ENCODE results near the gene BUD13. TPM values are rescaled to one million over a fixed set of nuclear protein-coding genes. Genes with fewer than 3 reads are reported as not detected.

The BUD13 gene
- total and polyA plus RNA-seq, 2 of the 4 experiments (the other 2 are of a cell fraction) = 11.2 to 14.0 TPM

GRCh38 chr11:116710001-116710674 is 62.6 kb downstream of the BUD13 start:
- Histone ChIP-seq H2BK15ac (ENCODE audit: low read depth, low read length) (no peak overlapping the region), H3K9ac (ENCODE audit: low read depth, low read length) (no peak overlapping the region), H4K5ac (ENCODE audit: low read depth, low read length) (no peak overlapping the region), H3K27ac (ENCODE audit: insufficient read depth, low read length) (no peak overlapping the region), H3K56ac (ENCODE audit: extremely low read depth, insufficient read depth, low read length) (no peak overlapping the region), H2BK20ac (ENCODE audit: low read depth, low read length) (no peak overlapping the region), H4K8ac (ENCODE audit: low read depth in 2 of 2, low read length in 2 of 2) (no peak overlapping the region), H4K20me1 (ENCODE audit: insufficient read depth, low read length) (no peaks in the 10 kb centered on the region), H3K4me1 (ENCODE audit: control insufficient read depth, insufficient read depth, low read length) (no peaks in the 10 kb centered on the region), H3K4ac (ENCODE audit: low read depth, low read length) (no peak overlapping the region), H3K9me1 (ENCODE audit: insufficient read depth, low read length) (no peaks in the 10 kb centered on the region), H2BK120ac (ENCODE audit: low read depth, low read length) (no peak overlapping the region), H3K14ac (replicated peaks; ENCODE audit: low read depth, low read length) (no peak overlapping the region), H3K4me2 (ENCODE audit: low read depth, low read length) (no peak overlapping the region), H2AFZ (replicated peaks; ENCODE audit: low read length, poor library complexity) (no peak overlapping the region), H4K91ac (ENCODE audit: insufficient read depth, low read depth, low read length) (no peak overlapping the region), H2AK9ac (replicated peaks; ENCODE audit: low read depth, low read length, poor library complexity) (no peak overlapping the region), H3K23ac (ENCODE audit: low read depth, low read length) (no peak overlapping the region), H2BK5ac (ENCODE audit: low read depth, low read length, poor library complexity, severe bottlenecking) (no peak overlapping the region), H3K36me3 (ENCODE audit: control insufficient read depth, insufficient read depth, low read length) (no peaks in the 10 kb centered on the region), H3K9me3 (ENCODE audit: control insufficient read depth, insufficient read depth, low read length) (no peaks in the 10 kb centered on the region; the same call in 1 of the 2 replicates), H3K79me1 (ENCODE audit: low read depth in 1 of 2, low read length in 2 of 2) (no peaks in the 10 kb centered on the region), H3K18ac (ENCODE audit: low read depth, low read length) (no peak overlapping the region), H3K27me3 (ENCODE audit: control insufficient read depth, insufficient read depth, low read length) (peaks cover 59% of the 10 kb centered on the region), H3K4me3 (ENCODE audit: insufficient read depth, low read depth, low read length) (no peak overlapping the region), H2AK5ac (ENCODE audit: low read depth, low read length) (no peak overlapping the region)
- ChIA-PET CTCF (no interaction called here), POLR2A (ENCODE audit: unreplicated experiment) (no interaction called here)
- dilution Hi-C loops (cut with HindIII; ENCODE audit: low sequenced_read_pairs, unreplicated experiment) (no loop called here), in situ Hi-C loops (cut with MboI; ENCODE audit: low sequenced_read_pairs) (no loop called here), intact Hi-C loops (cut with micrococcal nuclease) (no loop called here)
- ATAC-seq (ENCODE audit: low read depth) (no peak), DNase-seq (no peak)
- no TSS peak for BruUV-seq (replicated peaks)
- TF ChIP-seq MAFK (IDR thresholded peaks at IDR 0.05; ENCODE audit: low read depth, low read length) (no peak), RCOR1 (IDR thresholded peaks at IDR 0.05; ENCODE audit: insufficient replicate concordance, low read length) (no peak), CHD1 (IDR thresholded peaks at IDR 0.05; ENCODE audit: low read depth, low read length) (no peak), RAD21 (IDR thresholded peaks at IDR 0.05; ENCODE audit: low read length) (no peak), BHLHE40 (IDR thresholded peaks at IDR 0.05; ENCODE audit: low read depth, low read length) (no peak), MXI1 (IDR thresholded peaks at IDR 0.05; ENCODE audit: borderline replicate concordance, low read depth, low read length) (no peak), NFE2L2 (IDR thresholded peaks at IDR 0.05; ENCODE audit: low read depth, low read length) (no peak), MAZ (IDR thresholded peaks at IDR 0.05; ENCODE audit: borderline replicate concordance, low read depth, low read length) (no peak), FOS (IDR thresholded peaks at IDR 0.05; ENCODE audit: low read depth, low read length) (no peak), SMC3 (IDR thresholded peaks at IDR 0.05; ENCODE audit: low read depth, low read length) (no peak), RFX5 (IDR thresholded peaks at IDR 0.05; ENCODE audit: low read depth, low read length) (no peak), CEBPB (IDR thresholded peaks at IDR 0.05; ENCODE audit: low read depth, low read length) (no peak), POLR2A (IDR thresholded peaks at IDR 0.05; ENCODE audit: low read depth, low read length) (no peak), ELK1 (IDR thresholded peaks at IDR 0.05; ENCODE audit: borderline replicate concordance, low read depth, low read length) (no peak)
- TF ChIP-seq, protein P1, sequence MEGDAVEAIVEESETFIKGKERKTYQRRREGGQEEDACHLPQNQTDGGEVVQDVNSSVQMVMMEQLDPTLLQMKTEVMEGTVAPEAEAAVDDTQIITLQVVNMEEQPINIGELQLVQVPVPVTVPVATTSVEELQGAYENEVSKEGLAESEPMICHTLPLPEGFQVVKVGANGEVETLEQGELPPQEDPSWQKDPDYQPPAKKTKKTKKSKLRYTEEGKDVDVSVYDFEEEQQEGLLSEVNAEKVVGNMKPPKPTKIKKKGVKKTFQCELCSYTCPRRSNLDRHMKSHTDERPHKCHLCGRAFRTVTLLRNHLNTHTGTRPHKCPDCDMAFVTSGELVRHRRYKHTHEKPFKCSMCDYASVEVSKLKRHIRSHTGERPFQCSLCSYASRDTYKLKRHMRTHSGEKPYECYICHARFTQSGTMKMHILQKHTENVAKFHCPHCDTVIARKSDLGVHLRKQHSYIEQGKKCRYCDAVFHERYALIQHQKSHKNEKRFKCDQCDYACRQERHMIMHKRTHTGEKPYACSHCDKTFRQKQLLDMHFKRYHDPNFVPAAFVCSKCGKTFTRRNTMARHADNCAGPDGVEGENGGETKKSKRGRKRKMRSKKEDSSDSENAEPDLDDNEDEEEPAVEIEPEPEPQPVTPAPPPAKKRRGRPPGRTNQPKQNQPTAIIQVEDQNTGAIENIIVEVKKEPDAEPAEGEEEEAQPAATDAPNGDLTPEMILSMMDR (conservative IDR thresholded peaks at IDR 0.05; ENCODE audit: low read depth, low read length) = no peak
- TF ChIP-seq, protein P2, sequence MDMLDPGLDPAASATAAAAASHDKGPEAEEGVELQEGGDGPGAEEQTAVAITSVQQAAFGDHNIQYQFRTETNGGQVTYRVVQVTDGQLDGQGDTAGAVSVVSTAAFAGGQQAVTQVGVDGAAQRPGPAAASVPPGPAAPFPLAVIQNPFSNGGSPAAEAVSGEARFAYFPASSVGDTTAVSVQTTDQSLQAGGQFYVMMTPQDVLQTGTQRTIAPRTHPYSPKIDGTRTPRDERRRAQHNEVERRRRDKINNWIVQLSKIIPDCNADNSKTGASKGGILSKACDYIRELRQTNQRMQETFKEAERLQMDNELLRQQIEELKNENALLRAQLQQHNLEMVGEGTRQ (IDR thresholded peaks at IDR 0.05; ENCODE audit: low read depth, low read length) = no peak
- WGBS, 2 experiments (ENCODE audit: extremely low coverage in 2 of 2, insufficient read length in 1 of 2) = 13% methylated on average over 5 of the region's 17 CpGs; no CpG with 5 or more reads in 1 of the 2 experiments

All from IMR-90 (cell line).